Measurements from ENCODE around the gene RPL21.
"Not testable (repeated sequence)": the region's sequence is repeated elsewhere in the genome, so short reads cannot be mapped to it uniquely, and the experiment has no call there.

The RPL21 gene

DNA sequence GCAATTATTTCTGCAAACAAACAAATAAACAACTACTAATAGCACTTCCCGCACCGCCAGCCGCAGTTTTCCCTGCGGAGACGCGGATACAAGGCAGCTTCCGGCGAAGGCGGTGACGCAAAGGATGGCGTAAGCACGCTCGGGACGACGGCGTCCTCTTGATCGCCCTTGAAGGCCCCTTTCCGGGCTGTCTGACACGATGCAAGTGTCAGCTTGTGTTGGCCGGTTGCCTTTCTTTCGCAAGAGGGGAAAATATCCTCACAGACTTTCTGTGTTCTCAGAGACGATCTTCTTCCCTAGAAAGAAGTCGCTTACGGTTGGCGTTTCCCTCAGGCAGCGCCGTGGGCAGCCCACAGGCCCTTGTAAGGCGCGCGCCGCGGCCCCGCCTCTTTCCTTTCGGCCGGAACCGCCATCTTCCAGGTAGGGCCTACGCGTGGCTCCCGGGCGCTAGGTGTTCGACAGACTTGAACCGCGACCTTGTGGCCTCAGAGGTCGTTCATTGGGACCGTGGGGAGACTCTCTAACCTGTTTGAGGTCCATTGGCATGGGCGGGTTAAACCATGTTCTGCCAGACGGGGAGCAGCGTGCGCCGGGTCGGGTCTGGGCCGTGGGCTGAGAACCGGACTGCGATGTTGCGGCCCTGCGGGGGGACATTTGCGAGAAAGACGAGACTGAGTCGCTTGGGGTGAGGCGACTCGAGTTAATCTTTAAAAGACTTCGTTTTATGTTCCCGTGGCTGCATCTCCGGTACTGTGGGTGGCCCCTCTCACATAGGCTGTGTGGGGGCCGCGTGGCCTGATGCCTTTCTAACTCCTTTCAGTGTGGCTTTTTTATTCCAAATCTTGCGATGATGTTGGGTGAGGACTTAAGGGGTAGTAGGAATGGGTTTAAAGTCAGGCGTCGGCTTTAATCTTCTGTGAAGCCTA is at the start of gene RPL21:
Gene RPL21, plus strand, starts transcription at position 393 of the 926 bp plus-strand sequence. CDS start 2,219 bp downstream, outside the sequence.
- peak within 1 kb of the TSS; percentile 93 for H3K4me3 Mint-ChIP-seq
- H3K36me3 Mint-ChIP-seq: peaks cover 27% of the 10 kb centered on the region
- peak within 1 kb of the TSS; percentile 96 for H3K27ac Mint-ChIP-seq

GRCh38 chr13:27201661-27202060 is 49.7 kb upstream of the RPL21 start:
- peaks cover 4% of the 10 kb centered on the region for H3K9me3 Mint-ChIP-seq (ENCODE audit: low read depth)
- no peaks in the 10 kb centered on the region for H3K4me1 Mint-ChIP-seq (ENCODE audit: low read depth)
- peaks cover 4% of the 10 kb centered on the region for H3K36me3 Mint-ChIP-seq
- H3K4me3 Mint-ChIP-seq: no peak overlapping the region
- no peaks in the 10 kb centered on the region for H3K27me3 Mint-ChIP-seq
- H3K27ac Mint-ChIP-seq: no peak overlapping the region

More for the DNA sequence above, at the start of gene RPL21:
- H3K9me3 Mint-ChIP-seq (ENCODE audit: low read depth): no peaks in the 10 kb centered on the region
- no peaks in the 10 kb centered on the region for H3K27me3 Mint-ChIP-seq
- peaks cover 50% of the 10 kb centered on the region for H3K4me1 Mint-ChIP-seq (ENCODE audit: low read depth)

DNA sequence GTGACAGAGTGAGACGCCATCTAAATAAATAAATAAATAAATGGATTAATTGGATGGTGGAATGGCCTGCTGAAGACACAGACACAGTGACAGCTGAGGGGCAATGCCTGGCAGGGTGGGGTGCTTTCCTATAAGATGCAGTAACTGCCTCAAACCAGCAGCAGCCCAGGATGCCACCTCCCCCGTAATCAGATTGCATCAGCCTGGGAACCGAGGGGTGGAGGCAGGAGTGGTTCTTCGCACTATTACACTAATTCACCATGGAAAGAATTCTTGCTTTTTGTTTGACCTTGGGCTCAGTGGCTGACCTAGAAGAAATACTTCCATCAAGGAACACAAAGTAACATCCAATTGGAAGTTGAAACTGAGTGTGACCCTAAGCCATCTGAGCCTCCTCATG is 48.2 kb upstream of the RPL21 start:
- no peak overlapping the region for H3K27ac Mint-ChIP-seq
- H3K4me3 Mint-ChIP-seq: no peak overlapping the region
- no peaks in the 10 kb centered on the region for H3K27me3 Mint-ChIP-seq
- H3K36me3 Mint-ChIP-seq: peaks cover 7% of the 10 kb centered on the region
- no peaks in the 10 kb centered on the region for H3K9me3 Mint-ChIP-seq (ENCODE audit: low read depth)
- no peaks in the 10 kb centered on the region for H3K4me1 Mint-ChIP-seq (ENCODE audit: low read depth)

DNA sequence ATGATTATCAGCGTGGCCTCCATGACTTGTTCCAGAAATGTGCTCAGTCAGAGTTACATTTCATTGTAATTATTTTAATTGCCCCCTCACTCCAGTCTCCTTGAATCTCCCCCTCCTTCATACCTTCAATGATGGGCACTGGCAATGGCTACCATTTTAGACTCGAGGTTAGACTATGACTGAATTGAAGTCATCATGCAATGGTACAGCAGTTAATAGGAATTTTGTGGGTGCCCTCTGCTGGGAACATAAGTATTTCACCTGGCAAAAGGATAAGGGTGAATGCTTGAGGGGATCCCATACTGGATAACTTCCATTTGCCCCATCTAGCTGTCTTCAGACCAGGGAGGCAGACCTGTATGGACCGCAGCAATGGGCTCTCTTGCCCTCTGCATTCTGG is 47.5 kb upstream of the RPL21 start:
- H3K27ac Mint-ChIP-seq: no peak overlapping the region
- H3K9me3 Mint-ChIP-seq (ENCODE audit: low read depth): no peaks in the 10 kb centered on the region
- H3K36me3 Mint-ChIP-seq: peaks cover 7% of the 10 kb centered on the region
- no peak overlapping the region for H3K4me3 Mint-ChIP-seq
- no peaks in the 10 kb centered on the region for H3K4me1 Mint-ChIP-seq (ENCODE audit: low read depth)
- H3K27me3 Mint-ChIP-seq: no peaks in the 10 kb centered on the region

- H3K4me1 Mint-ChIP-seq (ENCODE audit: low read depth): no peaks in the 10 kb centered on the region
- H3K4me3 Mint-ChIP-seq: no peak overlapping the region
- no peaks in the 10 kb centered on the region for H3K27me3 Mint-ChIP-seq
- H3K36me3 Mint-ChIP-seq: peaks cover 7% of the 10 kb centered on the region
- no peak overlapping the region for H3K27ac Mint-ChIP-seq
- no peaks in the 10 kb centered on the region for H3K9me3 Mint-ChIP-seq (ENCODE audit: low read depth)
Observed at GRCh38 chr13:27208514-27208913, 42.8 kb upstream of the RPL21 start.

DNA sequence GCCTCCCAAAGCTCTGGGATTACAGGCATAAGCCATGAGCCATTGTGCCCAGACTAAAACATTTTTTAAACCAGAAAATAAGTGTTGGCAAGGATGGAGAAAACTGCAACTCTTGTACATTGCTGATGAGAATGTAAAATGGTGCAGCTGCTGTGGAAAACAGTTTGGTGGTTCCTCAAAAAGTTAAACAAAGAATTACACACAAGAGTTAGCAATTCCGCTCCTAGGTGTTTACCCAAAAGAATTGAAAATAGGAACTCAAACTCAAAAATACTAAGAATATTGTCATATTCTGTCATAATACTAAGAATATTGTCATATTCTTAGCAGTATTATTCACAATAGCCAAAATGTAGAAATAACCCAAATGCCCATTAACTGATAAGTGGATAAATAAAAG is 40.1 kb upstream of the RPL21 start:
- Mint-ChIP-seq H3K27ac (no peak overlapping the region), H3K4me1 (ENCODE audit: low read depth) (no peaks in the 10 kb centered on the region), H3K9me3 (ENCODE audit: low read depth) (no peaks in the 10 kb centered on the region), H3K27me3 (no peaks in the 10 kb centered on the region), H3K4me3 (no peak overlapping the region), H3K36me3 (peaks cover 11% of the 10 kb centered on the region)

DNA sequence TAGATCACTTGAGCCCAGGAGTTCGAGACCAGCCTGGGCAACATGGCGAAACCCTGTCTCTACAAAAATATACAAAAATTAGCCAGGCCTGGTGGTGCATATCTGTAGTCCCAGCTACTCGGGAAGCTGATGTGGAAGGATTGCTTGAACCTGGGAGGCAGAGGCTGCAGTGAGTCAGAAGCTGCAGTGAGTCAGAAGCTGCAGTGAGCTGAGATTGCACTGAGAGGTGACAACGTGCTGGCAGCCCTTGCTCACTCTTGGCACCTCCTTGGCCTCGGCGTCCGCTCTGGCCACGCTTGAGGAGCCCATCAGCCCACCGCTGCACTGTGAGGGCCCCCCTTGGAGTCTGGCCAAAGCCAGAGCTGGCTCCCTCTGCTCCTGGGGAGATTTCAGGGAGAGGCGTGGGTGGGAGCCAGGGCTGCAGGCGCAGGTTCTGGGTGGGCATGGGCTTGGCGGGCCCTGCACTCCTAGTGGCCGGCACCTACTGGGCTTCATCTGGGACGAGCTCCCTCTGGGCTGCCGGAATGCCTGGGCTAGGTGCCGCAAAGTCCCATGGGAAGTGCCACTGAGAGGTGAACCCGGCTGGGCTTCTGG is 39.5 kb upstream of the RPL21 start:
- Mint-ChIP-seq H3K4me3 (no peak overlapping the region), H3K4me1 (ENCODE audit: low read depth) (no peaks in the 10 kb centered on the region), H3K27me3 (no peaks in the 10 kb centered on the region), H3K27ac (no peak overlapping the region), H3K9me3 (ENCODE audit: low read depth) (no peaks in the 10 kb centered on the region), H3K36me3 (peaks cover 11% of the 10 kb centered on the region)

DNA sequence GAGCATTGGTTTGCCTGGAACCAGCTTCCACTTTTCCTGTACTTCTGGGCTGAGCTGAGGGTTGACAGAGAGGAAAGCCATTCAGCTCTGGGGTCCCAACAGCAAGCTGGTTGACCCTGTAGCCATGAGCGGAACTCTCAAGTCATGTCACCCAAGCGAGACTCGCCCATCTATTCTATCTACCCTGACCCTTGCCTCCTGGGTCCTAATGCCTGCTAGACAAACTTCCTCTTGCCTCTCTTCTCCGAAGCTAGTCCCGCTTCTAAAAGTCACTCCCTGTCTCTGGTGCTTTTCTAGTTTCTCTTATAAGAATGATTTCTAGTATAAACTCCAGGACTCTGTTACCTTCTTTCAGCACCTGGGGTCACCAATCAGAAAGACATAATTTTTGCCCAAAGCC is 38.0 kb upstream of the RPL21 start:
- not testable (repeated sequence) for H3K27ac Mint-ChIP-seq; H3K27me3 Mint-ChIP-seq; H3K9me3 Mint-ChIP-seq (ENCODE audit: low read depth); H3K36me3 Mint-ChIP-seq; H3K4me3 Mint-ChIP-seq; H3K4me1 Mint-ChIP-seq (ENCODE audit: low read depth)

DNA sequence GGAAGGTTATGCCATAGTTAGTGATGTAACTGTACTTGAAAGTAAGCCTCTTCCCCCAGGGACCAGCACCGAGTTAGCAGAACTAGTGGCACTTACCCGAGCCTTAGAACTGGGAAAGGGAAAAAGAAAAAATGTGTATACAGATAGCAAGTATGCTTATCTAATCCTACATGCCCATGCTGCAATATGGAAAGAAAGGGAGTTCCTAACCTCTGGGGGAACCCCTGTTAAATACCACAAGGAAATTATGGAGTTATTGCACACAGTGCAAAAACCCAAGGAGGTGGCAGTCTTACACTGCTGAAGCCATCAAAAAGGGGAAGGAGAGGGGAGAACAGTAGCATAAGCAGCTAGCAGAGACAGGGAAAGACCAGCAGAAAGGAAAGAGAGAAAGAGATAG is 33.6 kb upstream of the RPL21 start:
- H3K27me3 Mint-ChIP-seq; H3K9me3 Mint-ChIP-seq (ENCODE audit: low read depth); H3K36me3 Mint-ChIP-seq; H3K4me1 Mint-ChIP-seq (ENCODE audit: low read depth); H3K4me3 Mint-ChIP-seq; H3K27ac Mint-ChIP-seq: not testable (repeated sequence)

DNA sequence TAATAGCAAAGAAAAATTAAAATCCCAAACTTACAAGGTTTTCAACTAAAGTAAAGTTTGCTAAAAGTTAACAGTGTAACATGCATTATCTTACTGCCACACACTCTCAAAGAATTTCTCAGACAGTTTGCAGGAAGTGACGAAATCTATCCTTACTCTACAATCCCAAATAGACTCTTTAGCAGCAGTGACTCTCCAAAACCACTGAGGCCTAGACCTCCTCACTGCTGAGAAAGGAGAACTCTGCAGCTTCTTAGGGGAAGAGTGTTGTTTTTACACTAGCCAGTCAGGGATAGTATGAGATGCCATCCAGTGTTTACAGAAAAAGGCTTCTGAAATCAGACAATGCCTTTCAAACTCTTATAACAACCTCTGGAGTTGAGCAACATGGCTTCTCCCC is 32.5 kb upstream of the RPL21 start:
- H3K4me3 Mint-ChIP-seq; H3K4me1 Mint-ChIP-seq (ENCODE audit: low read depth); H3K27me3 Mint-ChIP-seq; H3K9me3 Mint-ChIP-seq (ENCODE audit: low read depth); H3K27ac Mint-ChIP-seq; H3K36me3 Mint-ChIP-seq: not testable (repeated sequence)

DNA sequence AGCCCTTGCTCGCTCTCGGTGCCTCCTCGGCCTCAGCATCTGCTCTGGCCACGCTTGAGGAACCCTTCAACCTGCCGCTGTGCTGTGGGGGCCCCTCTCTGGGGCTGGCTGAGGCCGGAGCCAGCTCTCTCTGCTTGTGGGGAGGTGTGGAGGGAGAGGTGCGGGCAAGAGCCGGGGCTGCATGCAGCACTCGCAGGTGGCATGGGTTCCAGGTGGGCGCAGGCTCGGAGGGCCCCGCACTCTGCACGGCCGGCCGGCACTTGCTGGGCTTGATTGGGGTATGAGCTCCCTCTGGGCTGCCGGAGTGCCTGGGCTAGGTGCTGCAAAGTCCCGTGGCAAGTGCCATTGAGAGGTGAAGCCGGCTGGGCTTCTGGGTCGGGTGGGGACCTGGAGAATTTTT is 31.7 kb upstream of the RPL21 start:
- H3K4me1 Mint-ChIP-seq (ENCODE audit: low read depth): peaks cover 2% of the 10 kb centered on the region
- no peaks in the 10 kb centered on the region for H3K9me3 Mint-ChIP-seq (ENCODE audit: low read depth)
- no peak overlapping the region for H3K4me3 Mint-ChIP-seq
- no peak overlapping the region for H3K27ac Mint-ChIP-seq
- H3K27me3 Mint-ChIP-seq: no peaks in the 10 kb centered on the region
- peaks cover 7% of the 10 kb centered on the region for H3K36me3 Mint-ChIP-seq

- not testable (repeated sequence) for H3K9me3 Mint-ChIP-seq (ENCODE audit: low read depth); H3K27ac Mint-ChIP-seq; H3K27me3 Mint-ChIP-seq; H3K36me3 Mint-ChIP-seq; H3K4me3 Mint-ChIP-seq
- H3K4me1 Mint-ChIP-seq (ENCODE audit: low read depth): peaks cover 13% of the 10 kb centered on the region
Observed at GRCh38 chr13:27222100-27222499, 29.3 kb upstream of the RPL21 start.

GRCh38 chr13:27226991-27227390 is 24.4 kb upstream of the RPL21 start:
- peaks cover 2% of the 10 kb centered on the region for H3K36me3 Mint-ChIP-seq
- peaks cover 3% of the 10 kb centered on the region for H3K9me3 Mint-ChIP-seq (ENCODE audit: low read depth)
- no peaks in the 10 kb centered on the region for H3K27me3 Mint-ChIP-seq
- H3K4me1 Mint-ChIP-seq (ENCODE audit: low read depth): peaks cover 18% of the 10 kb centered on the region
- no peak overlapping the region for H3K27ac Mint-ChIP-seq
- H3K4me3 Mint-ChIP-seq: peak overlapping the region; percentile 52

DNA sequence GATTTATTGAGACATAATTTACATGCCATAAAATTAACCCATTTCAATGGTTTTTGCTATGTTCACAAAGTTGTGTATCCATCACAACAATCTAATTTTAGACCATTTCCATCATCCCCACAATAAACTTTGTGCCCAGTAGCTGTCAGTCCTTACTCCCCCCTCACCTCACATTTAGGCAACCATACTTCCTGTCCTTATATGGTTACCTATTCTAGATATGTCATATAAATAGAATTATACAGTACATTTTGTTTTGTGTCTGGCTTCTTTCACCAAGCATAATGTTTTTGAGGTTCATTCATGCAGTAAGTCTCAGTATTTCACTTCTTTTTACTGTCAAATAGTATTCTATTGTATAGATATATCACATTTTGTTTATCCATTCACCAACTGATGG is 23.2 kb upstream of the RPL21 start:
- Mint-ChIP-seq H3K36me3 (peaks cover 9% of the 10 kb centered on the region), H3K4me3 (no peak overlapping the region), H3K9me3 (ENCODE audit: low read depth) (peaks cover 5% of the 10 kb centered on the region), H3K4me1 (ENCODE audit: low read depth) (peaks cover 18% of the 10 kb centered on the region), H3K27ac (no peak overlapping the region), H3K27me3 (no peaks in the 10 kb centered on the region)

DNA sequence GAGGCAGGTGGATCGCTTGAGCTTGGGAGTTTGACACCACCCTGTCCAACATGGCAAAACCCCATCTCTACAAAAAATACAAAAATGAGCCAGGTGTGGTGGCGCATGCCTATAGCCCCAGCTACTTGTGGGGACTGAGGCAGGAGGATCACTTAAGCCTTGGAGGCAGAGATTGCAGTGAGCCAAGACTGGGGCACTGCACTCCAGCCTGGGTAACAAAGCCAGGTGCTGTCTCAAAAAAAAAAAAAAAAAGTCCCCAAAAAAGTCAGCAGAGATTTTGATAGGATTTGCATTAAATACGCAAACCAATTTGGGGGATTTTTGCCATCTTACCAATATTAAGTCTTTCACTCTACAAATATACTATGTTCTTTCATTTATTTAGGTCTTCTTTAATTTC is 21.7 kb upstream of the RPL21 start:
- H3K9me3 Mint-ChIP-seq (ENCODE audit: low read depth): peaks cover 5% of the 10 kb centered on the region
- H3K27me3 Mint-ChIP-seq: no peaks in the 10 kb centered on the region
- H3K36me3 Mint-ChIP-seq: peaks cover 12% of the 10 kb centered on the region
- peaks cover 18% of the 10 kb centered on the region for H3K4me1 Mint-ChIP-seq (ENCODE audit: low read depth)
- no peak overlapping the region for H3K4me3 Mint-ChIP-seq
- no peak overlapping the region for H3K27ac Mint-ChIP-seq

GRCh38 chr13:27233964-27234363 is 17.4 kb upstream of the RPL21 start:
- no peaks in the 10 kb centered on the region for H3K27me3 Mint-ChIP-seq
- H3K36me3 Mint-ChIP-seq: peaks cover 12% of the 10 kb centered on the region
- H3K4me3 Mint-ChIP-seq: no peak overlapping the region
- H3K27ac Mint-ChIP-seq: no peak overlapping the region
- H3K4me1 Mint-ChIP-seq (ENCODE audit: low read depth): peaks cover 1% of the 10 kb centered on the region
- H3K9me3 Mint-ChIP-seq (ENCODE audit: low read depth): peaks cover 5% of the 10 kb centered on the region
